Fibroblast of lung (primary cell): Measurements from ENCODE around the gene LINC01488.

Experiments
- EZH2 ChIP-seq: IDR thresholded peaks from 2 replicates; pipeline ENCODE4 v1.5.1; 2012; ENCODE audit warnings: low read length, control low read depth, mild to moderate bottlenecking; ENCODE audit errors: missing control alignments
- TF ChIP-seq, protein P1 (sequence below), 2 donors: IDR thresholded peaks in 1 of 2; conservative IDR thresholded peaks in 1 of 2; 1 replicate in 1 of 2; 2 replicates in 1 of 2; pipeline ENCODE4 v1.5.1; 2011 to 2012; ENCODE audit warnings: low read length in 2 of 2, control low read depth in 1 of 2, inconsistent platforms in 1 of 2, low read depth in 1 of 2, mild to moderate bottlenecking in 1 of 2

DNA sequence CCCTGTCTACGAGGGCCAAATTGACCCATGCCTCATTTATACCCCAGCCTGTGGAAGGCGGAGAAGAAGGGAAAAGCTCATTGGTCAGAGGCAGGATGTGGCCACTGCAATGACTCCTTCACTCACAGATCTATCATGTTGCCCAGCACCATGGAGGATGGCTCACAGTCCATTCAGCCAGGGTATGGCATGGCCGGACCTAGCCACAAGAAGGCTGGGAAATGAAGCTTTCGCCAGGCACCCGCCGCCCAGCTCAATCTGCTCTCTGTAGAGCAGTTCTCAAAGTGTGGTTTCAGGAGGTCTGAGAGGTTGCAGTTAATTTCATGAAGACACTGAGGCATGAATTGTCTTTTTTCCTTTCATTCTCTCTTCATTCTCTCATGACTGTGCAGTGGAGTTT lies 40.6 kb upstream of the LINC01488 start:
- TF ChIP-seq, protein P1, sequence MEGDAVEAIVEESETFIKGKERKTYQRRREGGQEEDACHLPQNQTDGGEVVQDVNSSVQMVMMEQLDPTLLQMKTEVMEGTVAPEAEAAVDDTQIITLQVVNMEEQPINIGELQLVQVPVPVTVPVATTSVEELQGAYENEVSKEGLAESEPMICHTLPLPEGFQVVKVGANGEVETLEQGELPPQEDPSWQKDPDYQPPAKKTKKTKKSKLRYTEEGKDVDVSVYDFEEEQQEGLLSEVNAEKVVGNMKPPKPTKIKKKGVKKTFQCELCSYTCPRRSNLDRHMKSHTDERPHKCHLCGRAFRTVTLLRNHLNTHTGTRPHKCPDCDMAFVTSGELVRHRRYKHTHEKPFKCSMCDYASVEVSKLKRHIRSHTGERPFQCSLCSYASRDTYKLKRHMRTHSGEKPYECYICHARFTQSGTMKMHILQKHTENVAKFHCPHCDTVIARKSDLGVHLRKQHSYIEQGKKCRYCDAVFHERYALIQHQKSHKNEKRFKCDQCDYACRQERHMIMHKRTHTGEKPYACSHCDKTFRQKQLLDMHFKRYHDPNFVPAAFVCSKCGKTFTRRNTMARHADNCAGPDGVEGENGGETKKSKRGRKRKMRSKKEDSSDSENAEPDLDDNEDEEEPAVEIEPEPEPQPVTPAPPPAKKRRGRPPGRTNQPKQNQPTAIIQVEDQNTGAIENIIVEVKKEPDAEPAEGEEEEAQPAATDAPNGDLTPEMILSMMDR (conservative IDR thresholded peaks at IDR 0.05 in 1 of 2, IDR thresholded peaks at IDR 0.05 in 1 of 2; ENCODE audit: low read depth in 1 of 2, low read length in 2 of 2): no peak
- TF ChIP-seq EZH2: no peak
